ENCODE data around the gene COG5. TPM values are rescaled to one million over a fixed set of nuclear protein-coding genes. Genes with fewer than 3 reads are reported as not detected.

COG5 gene
- total and polyA plus RNA-seq, 2 experiments from 2014 or later, result 15.8 to 53.5 TPM

DNA sequence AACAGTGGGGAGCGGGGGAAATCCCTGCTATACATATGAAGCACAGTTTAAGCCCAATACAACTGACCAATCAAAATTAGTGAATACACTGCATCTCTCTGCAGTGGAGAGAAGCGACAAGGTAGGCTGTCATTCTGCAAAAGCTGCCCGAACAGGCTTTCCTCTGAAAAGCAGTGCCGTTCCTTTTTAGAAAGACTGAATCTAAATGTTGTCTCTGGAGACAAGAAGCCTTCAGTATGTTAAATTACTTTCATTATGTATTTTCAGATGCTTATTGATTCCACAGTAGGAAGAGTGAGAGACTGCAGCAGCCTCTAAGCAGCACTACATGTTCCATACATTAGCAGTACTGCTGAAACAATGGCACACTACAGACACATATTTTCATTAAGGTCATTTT lies 93.8 kb downstream of the COG5 start, which contains the start of gene GPR22:
Gene GPR22 (plus strand): TSS at position 129 of the 400 bp plus-strand sequence. CDS start 4,004 bp downstream, outside the sequence.
- 74% methylated on average over 4 of the region's 4 CpGs for whole genome bisulfite sequencing (ENCODE audit: low lambda C conversion rate, missing lambda C conversion rate)
- no peak within 1 kb of the TSS for H3K4me3 ChIP-seq
- H3K4me1 ChIP-seq (ENCODE audit: insufficient read depth), result no peaks in the 10 kb centered on the region
- H3K27me3 ChIP-seq, result no peaks in the 10 kb centered on the region
- TF ChIP-seq, protein P1, sequence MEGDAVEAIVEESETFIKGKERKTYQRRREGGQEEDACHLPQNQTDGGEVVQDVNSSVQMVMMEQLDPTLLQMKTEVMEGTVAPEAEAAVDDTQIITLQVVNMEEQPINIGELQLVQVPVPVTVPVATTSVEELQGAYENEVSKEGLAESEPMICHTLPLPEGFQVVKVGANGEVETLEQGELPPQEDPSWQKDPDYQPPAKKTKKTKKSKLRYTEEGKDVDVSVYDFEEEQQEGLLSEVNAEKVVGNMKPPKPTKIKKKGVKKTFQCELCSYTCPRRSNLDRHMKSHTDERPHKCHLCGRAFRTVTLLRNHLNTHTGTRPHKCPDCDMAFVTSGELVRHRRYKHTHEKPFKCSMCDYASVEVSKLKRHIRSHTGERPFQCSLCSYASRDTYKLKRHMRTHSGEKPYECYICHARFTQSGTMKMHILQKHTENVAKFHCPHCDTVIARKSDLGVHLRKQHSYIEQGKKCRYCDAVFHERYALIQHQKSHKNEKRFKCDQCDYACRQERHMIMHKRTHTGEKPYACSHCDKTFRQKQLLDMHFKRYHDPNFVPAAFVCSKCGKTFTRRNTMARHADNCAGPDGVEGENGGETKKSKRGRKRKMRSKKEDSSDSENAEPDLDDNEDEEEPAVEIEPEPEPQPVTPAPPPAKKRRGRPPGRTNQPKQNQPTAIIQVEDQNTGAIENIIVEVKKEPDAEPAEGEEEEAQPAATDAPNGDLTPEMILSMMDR (IDR thresholded peaks at IDR 0.05; ENCODE audit: poor library complexity), result no peak
- no peaks in the 10 kb centered on the region for H3K9me2 ChIP-seq (replicated peaks; ENCODE audit: insufficient read depth)
- no peaks in the 10 kb centered on the region for H3K9me3 ChIP-seq (ENCODE audit: low read depth)
- no peaks in the 10 kb centered on the region for H4K20me1 ChIP-seq (ENCODE audit: insufficient read depth, poor library complexity, severe bottlenecking)
- no peak within 1 kb of the TSS for H3K27ac ChIP-seq
- no peaks in the 10 kb centered on the region for H3K79me2 ChIP-seq
- no peaks in the 10 kb centered on the region for H3K36me3 ChIP-seq (replicated peaks; ENCODE audit: insufficient read depth, low read depth)
- H3K4me2 ChIP-seq, result no peak within 1 kb of the TSS
- no peak within 1 kb of the TSS for H2AFZ ChIP-seq
- no peak for DNase-seq (ENCODE audit: low spot score)

DNA sequence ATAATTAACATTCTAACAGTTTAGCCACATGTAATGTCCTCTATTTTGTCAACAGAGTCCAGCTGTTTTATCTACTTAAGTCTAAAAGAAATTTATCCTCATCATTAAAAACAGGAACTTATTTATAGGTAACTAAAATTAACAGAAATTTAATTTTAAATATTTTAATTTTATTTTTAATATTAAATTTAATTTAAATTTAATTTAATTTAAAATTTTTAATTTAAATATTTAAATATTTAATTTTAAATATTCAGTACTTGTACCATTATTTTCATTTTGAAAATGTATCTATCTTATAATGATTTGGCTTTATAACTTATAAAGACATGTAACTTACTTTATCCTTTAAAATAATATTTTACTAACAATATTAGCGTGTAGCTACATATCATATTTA lies 94.9 kb downstream of the COG5 start:
- no peak for DNase-seq (ENCODE audit: low spot score)
- H3K4me2 ChIP-seq, result no peak overlapping the region
- no peaks in the 10 kb centered on the region for H3K27me3 ChIP-seq
- H3K4me1 ChIP-seq (ENCODE audit: insufficient read depth), result no peaks in the 10 kb centered on the region
- H3K9me3 ChIP-seq (ENCODE audit: low read depth), result no peaks in the 10 kb centered on the region
- H3K27ac ChIP-seq, result no peak overlapping the region
- no peaks in the 10 kb centered on the region for H3K79me2 ChIP-seq
- no peaks in the 10 kb centered on the region for H3K9me2 ChIP-seq (replicated peaks; ENCODE audit: insufficient read depth)
- H3K36me3 ChIP-seq (replicated peaks; ENCODE audit: insufficient read depth, low read depth), result no peaks in the 10 kb centered on the region
- H4K20me1 ChIP-seq (ENCODE audit: insufficient read depth, poor library complexity, severe bottlenecking), result no peaks in the 10 kb centered on the region
- WGBS (ENCODE audit: low lambda C conversion rate, missing lambda C conversion rate), result 98% methylated on average over 1 of the region's 1 CpG
- no peak overlapping the region for H3K4me3 ChIP-seq
- TF ChIP-seq EZH2 (IDR thresholded peaks at IDR 0.05; ENCODE audit: borderline replicate concordance) (no peak), EZH2phosphoT487 (IDR thresholded peaks at IDR 0.05; ENCODE audit: low read depth, severe bottlenecking, unreplicated experiment) (no peak)
- TF ChIP-seq, protein P1 (IDR thresholded peaks at IDR 0.05; ENCODE audit: poor library complexity), result no peak
- no peak overlapping the region for H2AFZ ChIP-seq

DNA sequence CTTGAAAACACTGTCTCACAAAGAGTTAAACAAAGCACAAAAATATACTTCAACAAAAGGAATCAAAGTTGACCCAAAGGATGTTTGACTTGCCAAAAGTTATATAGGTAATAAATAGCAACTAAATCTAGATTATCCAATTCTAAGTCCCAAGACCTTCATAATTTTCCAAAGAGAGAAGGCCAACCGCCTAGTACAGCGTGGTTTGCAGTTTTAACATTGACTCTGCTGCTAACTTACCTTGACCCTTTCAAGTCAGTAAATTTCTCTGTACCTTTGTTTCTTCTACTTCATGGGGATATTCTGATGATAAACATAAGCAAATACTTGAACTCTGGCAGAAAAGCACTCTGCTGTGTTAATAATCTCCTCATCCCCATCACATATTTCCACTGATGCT lies 95.7 kb downstream of the COG5 start:
- H2AFZ ChIP-seq, result no peak overlapping the region
- no peaks in the 10 kb centered on the region for H4K20me1 ChIP-seq (ENCODE audit: insufficient read depth, poor library complexity, severe bottlenecking)
- no peak overlapping the region for H3K4me2 ChIP-seq
- DNase-seq (ENCODE audit: low spot score), result no peak
- no peaks in the 10 kb centered on the region for H3K79me2 ChIP-seq
- H3K9me2 ChIP-seq (replicated peaks; ENCODE audit: insufficient read depth), result no peaks in the 10 kb centered on the region
- H3K4me1 ChIP-seq (ENCODE audit: insufficient read depth), result no peaks in the 10 kb centered on the region
- no peak overlapping the region for H3K27ac ChIP-seq
- H3K36me3 ChIP-seq (replicated peaks; ENCODE audit: insufficient read depth, low read depth), result no peaks in the 10 kb centered on the region
- no peaks in the 10 kb centered on the region for H3K9me3 ChIP-seq (ENCODE audit: low read depth)
- TF ChIP-seq EZH2phosphoT487 (IDR thresholded peaks at IDR 0.05; ENCODE audit: low read depth, severe bottlenecking, unreplicated experiment) (no peak), EZH2 (IDR thresholded peaks at IDR 0.05; ENCODE audit: borderline replicate concordance) (no peak)
- TF ChIP-seq, protein P1 (IDR thresholded peaks at IDR 0.05; ENCODE audit: poor library complexity), result no peak
- 92% methylated on average over 2 of the region's 2 CpGs for WGBS (ENCODE audit: low lambda C conversion rate, missing lambda C conversion rate)
- no peaks in the 10 kb centered on the region for H3K27me3 ChIP-seq
- no peak overlapping the region for H3K4me3 ChIP-seq

DNA sequence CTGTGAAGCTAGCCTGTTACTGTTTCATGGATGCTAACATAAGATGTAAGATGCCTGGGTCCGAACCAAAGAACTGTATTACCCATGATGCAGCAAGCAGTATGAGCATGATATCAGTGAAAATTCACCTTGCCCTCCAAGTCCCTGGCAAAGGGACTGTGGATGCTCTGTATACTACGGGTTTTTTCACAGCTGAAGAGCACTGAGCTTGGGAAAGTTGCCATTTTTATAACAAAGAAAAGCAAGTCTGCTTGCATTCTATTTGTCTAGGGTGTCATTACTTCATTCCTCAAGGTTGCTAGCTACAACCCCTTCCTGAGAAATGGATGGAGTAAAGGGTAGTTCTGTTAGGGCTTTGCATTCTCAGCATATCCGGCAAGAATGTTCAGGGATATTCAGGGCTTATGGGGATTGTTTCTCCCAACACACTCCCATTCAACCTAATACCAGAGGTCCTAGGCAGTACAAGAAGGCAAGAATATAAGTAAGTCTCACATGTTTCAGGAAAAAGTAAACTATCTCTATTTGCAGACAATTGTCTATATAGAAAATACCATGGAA lies 99.0 kb downstream of the COG5 start:
- Histone ChIP-seq H3K9me2 (replicated peaks; ENCODE audit: insufficient read depth) (no peaks in the 10 kb centered on the region), H3K36me3 (replicated peaks; ENCODE audit: insufficient read depth, low read depth) (no peaks in the 10 kb centered on the region), H3K27ac (no peak overlapping the region), H3K79me2 (no peaks in the 10 kb centered on the region), H4K20me1 (ENCODE audit: insufficient read depth, poor library complexity, severe bottlenecking) (no peaks in the 10 kb centered on the region), H3K9me3 (ENCODE audit: low read depth) (no peaks in the 10 kb centered on the region), H3K27me3 (no peaks in the 10 kb centered on the region), H3K4me2 (no peak overlapping the region), H2AFZ (no peak overlapping the region), H3K4me3 (no peak overlapping the region), H3K4me1 (ENCODE audit: insufficient read depth) (no peaks in the 10 kb centered on the region)
- WGBS (ENCODE audit: low lambda C conversion rate, missing lambda C conversion rate), result 76% methylated on average over 3 of the region's 3 CpGs
- no peak for DNase-seq (ENCODE audit: low spot score)
- TF ChIP-seq EZH2 (IDR thresholded peaks at IDR 0.05; ENCODE audit: borderline replicate concordance) (no peak), EZH2phosphoT487 (IDR thresholded peaks at IDR 0.05; ENCODE audit: low read depth, severe bottlenecking, unreplicated experiment) (no peak)
- TF ChIP-seq, protein P1 (IDR thresholded peaks at IDR 0.05; ENCODE audit: poor library complexity), result no peak
